ENCODE data around the gene SETD2. TPM values are rescaled to one million over a fixed set of nuclear protein-coding genes. Genes with fewer than 3 reads are reported as not detected.

Gene SETD2
- total RNA-seq, 1 experiment from 2014 or later, result 60.8 TPM

DNA sequence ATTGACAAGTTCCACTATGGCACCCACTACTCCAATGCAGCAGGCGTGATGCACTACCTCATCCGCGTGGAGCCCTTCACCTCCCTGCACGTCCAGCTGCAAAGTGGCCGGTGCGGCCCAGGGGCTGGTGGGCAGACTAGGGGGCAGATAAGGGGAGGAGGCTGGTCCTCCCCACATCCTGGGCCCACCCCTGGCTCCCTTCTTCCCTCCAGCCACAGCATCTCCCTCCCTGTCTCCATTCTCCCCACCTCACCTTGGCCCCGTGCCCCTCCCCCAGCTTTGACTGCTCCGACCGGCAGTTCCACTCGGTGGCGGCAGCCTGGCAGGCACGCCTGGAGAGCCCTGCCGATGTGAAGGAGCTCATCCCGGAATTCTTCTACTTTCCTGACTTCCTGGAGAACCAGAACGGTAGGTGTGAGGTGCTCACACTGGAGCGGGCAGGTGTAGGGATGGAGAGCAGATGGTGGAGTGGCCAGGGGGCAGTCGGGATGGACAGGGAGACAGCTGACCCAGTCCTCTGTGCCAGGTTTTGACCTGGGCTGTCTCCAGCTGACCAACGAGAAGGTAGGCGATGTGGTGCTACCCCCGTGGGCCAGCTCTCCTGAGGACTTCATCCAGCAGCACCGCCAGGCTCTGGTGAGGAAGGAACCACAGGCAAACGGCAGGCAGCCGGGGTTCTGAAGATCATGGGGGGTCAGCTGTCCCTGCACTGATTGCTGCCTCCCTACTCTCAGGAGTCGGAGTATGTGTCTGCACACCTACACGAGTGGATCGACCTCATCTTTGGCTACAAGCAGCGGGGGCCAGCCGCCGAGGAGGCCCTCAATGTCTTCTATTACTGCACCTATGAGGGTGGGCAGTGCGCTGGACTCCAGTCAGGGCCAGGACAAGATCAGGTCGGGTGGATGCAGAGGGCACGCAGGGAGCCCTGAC is 158.4 kb downstream of the SETD2 start:
- TF ChIP-seq, protein P1, sequence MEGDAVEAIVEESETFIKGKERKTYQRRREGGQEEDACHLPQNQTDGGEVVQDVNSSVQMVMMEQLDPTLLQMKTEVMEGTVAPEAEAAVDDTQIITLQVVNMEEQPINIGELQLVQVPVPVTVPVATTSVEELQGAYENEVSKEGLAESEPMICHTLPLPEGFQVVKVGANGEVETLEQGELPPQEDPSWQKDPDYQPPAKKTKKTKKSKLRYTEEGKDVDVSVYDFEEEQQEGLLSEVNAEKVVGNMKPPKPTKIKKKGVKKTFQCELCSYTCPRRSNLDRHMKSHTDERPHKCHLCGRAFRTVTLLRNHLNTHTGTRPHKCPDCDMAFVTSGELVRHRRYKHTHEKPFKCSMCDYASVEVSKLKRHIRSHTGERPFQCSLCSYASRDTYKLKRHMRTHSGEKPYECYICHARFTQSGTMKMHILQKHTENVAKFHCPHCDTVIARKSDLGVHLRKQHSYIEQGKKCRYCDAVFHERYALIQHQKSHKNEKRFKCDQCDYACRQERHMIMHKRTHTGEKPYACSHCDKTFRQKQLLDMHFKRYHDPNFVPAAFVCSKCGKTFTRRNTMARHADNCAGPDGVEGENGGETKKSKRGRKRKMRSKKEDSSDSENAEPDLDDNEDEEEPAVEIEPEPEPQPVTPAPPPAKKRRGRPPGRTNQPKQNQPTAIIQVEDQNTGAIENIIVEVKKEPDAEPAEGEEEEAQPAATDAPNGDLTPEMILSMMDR (conservative IDR thresholded peaks at IDR 0.05), result no peak
- H3K23ac ChIP-seq (ENCODE audit: insufficient read length, low read depth, low read length), result no peak overlapping the region
- DNase-seq, result no peak
- no peaks in the 10 kb centered on the region for H3K79me1 ChIP-seq (ENCODE audit: insufficient read depth, low read depth, low read length, poor library complexity, severe bottlenecking)
- Mint-ChIP-seq H3K4me3 (no peak overlapping the region; a peak in 1 of 5 replicates), H3K36me3 (ENCODE audit: insufficient read depth in 1 of 3, low read depth in 3 of 3) (peaks cover 29 to 40% (median 37%) of the 10 kb centered on the region in 3 experiments), H3K27me3 (ENCODE audit: low read depth) (no peaks in the 10 kb centered on the region), H3K27ac (peak overlapping the region in 1 of 3 experiments; percentile 69; a peak in 1 of 7 replicates), H3K9me3 (no peaks in the 10 kb centered on the region; a peak in 1 of 5 replicates), H3K4me1 (peaks cover 9 to 13% of the 10 kb centered on the region in 2 experiments)
- no peak overlapping the region for H3K4me2 ChIP-seq (ENCODE audit: insufficient read depth, insufficient read length, low read length)
- no peak overlapping the region for H4K91ac ChIP-seq (ENCODE audit: insufficient read length, low read depth, low read length)
- no CpG with 5 or more reads among the region's 32 CpGs for WGBS (ENCODE audit: extremely low coverage, insufficient read length, low lambda C conversion rate)
- no peaks in the 10 kb centered on the region for H4K20me1 ChIP-seq (ENCODE audit: control insufficient read depth, insufficient read depth, insufficient read length)
- H3T11ph ChIP-seq (ENCODE audit: low read length), result no peak overlapping the region
- H3K79me2 ChIP-seq (ENCODE audit: insufficient read depth, low read length), result no peaks in the 10 kb centered on the region
- no peak overlapping the region for H3K14ac ChIP-seq (ENCODE audit: insufficient read depth, low read length)
- H3K9ac ChIP-seq (ENCODE audit: extremely low read depth, insufficient read length, low read length), result no peak overlapping the region
- no peak overlapping the region for H2AK5ac ChIP-seq (ENCODE audit: insufficient read length, low read length)
- H3K9me3 ChIP-seq (ENCODE audit: control insufficient read depth, low read depth, low read length), result no peaks in the 10 kb centered on the region
- no peak overlapping the region for H3K4ac ChIP-seq (ENCODE audit: low read depth, low read length)
- H2BK20ac ChIP-seq (ENCODE audit: low read depth, low read length, poor library complexity, severe bottlenecking), result no peak overlapping the region
- no peaks in the 10 kb centered on the region for H3K27me3 ChIP-seq (ENCODE audit: insufficient read depth, low read length)
- H3K23me2 ChIP-seq (ENCODE audit: insufficient read length, low read depth, low read length, poor library complexity, severe bottlenecking), result peaks cover 4% of the 10 kb centered on the region
- H3K18ac ChIP-seq (ENCODE audit: insufficient read length, low read depth, low read length), result no peak overlapping the region
- H3K27ac ChIP-seq (ENCODE audit: insufficient read length, low read depth, low read length), result no peak overlapping the region
- H2BK5ac ChIP-seq (ENCODE audit: insufficient read length, low read length), result no peak overlapping the region
- no peak overlapping the region for H2AFZ ChIP-seq (ENCODE audit: low read length)
- no peaks in the 10 kb centered on the region for H3K4me1 ChIP-seq (ENCODE audit: insufficient read depth, low read length)
- no peak overlapping the region for H4K8ac ChIP-seq (replicated peaks; ENCODE audit: insufficient read length, low read depth, low read length)
- H2BK120ac ChIP-seq (ENCODE audit: low read depth, low read length, poor library complexity, severe bottlenecking), result no peak overlapping the region
- no peak overlapping the region for H3K56ac ChIP-seq (ENCODE audit: insufficient read length, low read depth, low read length)
- no peak overlapping the region for H2BK12ac ChIP-seq (ENCODE audit: insufficient read length, low read depth, low read length)
- no peak overlapping the region for H4K5ac ChIP-seq (ENCODE audit: insufficient read length, low read depth, low read length)
- H2BK15ac ChIP-seq (ENCODE audit: low read depth, low read length), result no peak overlapping the region

Data from H9 (cell line).